Left lobe of liver (tissue), 2 donors: ENCODE measurements around the gene ECT2L. TPM values are rescaled to one million over a fixed set of nuclear protein-coding genes. Genes with fewer than 3 reads are reported as not detected.
"Not testable (repeated sequence)": the region's sequence is repeated elsewhere in the genome, so short reads cannot be mapped to it uniquely, and the experiment has no call there.

Source experiments
- ATAC-seq: fragments of 200-7000 bp; cut with Tn5 transposase; one replicate; pipeline ENCODE4 v1.9.1; 2020; ENCODE audit warnings: mild to moderate bottlenecking, moderate library complexity
- DNase-seq: peaks from one replicate; pipeline ENCODE4 v3.0.0-alpha.2; 2020; ENCODE audit warnings: low spot score
- total RNA-seq: library from RNA; stranded (reverse); gene quantifications from one replicate; pipeline ENCODE4 v1.2.1, GENCODE V29; 2021
- donor health status: DM: no; HTN: no; CAD: no; lungs with moderate emphysema.
- donor health status: DM: no; HTN: yes; CAD: no.

Gene ECT2L
- total RNA-seq, 1 donor from 2014 or later, result not detected

DNA sequence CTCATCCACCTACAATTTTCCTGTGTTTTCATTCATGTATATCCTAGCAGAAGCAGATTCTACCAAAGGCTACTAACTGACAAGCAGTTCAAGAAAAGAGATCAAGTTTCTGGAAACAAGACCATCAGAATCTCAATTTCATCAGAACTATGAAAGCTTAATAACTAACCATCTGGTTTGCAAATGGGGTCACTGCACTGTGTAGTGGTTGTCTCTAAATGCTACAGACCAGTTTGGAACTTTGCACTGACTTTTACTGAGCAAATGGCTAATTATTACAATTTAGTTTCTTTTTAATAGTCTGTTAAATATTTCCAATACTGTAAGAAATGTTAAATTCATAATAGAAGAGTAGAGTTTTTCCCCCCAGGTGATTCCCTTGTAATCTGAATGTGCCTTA, 127.7 kb downstream of the ECT2L start:
- ATAC-seq, result peak; percentile 43
- no peak for DNase-seq

DNA sequence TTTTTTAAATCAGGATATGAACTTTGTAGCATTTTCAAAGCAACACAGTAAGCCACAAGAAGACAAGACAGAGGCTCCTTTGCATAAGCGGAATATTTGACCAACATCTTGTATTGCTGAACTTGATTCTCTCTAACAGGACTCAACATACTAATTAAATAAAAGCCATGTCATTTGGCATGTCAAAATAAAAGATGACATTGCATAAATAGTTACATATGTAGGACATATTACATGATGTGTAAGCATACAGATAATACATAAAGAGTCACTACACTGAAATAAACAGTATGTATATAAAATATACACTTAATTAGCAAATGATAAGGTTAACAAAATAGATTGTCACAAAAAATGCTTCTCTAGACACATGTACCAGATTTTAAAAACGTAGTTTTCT, 129.9 kb downstream of the ECT2L start:
- DNase-seq (no peak), ATAC-seq (no peak)

- ATAC-seq (no peak), DNase-seq (no peak)
Measured at GRCh38 chr6:138926579-138926978, 130.7 kb downstream of the ECT2L start.

DNA sequence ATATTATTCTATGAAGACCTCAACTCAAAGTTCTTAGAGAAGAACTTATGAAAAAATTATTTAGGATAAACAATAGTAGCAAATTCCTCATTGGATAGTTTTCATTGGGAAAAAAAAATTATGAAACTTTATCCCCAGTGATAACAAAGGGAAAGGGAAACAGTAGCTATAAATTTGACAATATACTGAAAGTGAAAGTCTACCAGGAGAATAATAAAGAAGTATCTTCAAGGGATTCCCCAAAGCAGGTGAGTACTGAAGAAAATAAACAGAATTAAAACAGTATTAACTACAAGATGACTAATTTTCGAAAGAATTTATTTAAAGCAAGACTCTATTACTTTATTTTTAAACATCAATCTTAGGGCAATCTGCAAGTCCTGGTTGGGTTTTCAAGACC, 135.8 kb downstream of the ECT2L start:
- ATAC-seq, result no peak
- no peak for DNase-seq

GRCh38 chr6:138936873-138937272, 141.0 kb downstream of the ECT2L start:
- not testable (repeated sequence) for DNase-seq, ATAC-seq

DNA sequence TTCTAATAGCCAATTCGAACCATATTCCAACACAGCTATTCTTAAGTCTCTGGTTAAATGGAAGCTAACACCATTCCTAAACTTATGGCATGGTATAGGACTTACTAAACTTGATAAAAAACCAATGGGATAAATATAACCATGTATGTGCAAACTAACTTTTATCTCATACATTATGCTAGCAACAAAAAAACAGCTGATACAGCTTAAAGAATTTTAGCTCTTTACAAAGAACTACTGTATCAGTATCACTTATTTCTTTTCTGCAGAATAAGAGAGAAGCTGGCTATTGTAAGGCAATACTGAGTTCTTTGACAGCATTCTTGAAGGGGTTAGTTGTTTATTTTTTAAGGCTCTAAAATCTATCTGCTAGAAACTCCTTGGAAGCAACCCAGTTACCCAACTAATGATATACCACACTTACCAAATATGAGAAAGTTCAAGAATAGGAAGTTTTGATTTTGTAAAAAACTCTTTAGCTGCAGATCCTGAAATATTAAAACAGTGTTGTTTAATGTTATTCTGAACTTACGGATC, 147.3 kb downstream of the ECT2L start:
- DNase-seq (no peak), ATAC-seq (no peak)

DNA sequence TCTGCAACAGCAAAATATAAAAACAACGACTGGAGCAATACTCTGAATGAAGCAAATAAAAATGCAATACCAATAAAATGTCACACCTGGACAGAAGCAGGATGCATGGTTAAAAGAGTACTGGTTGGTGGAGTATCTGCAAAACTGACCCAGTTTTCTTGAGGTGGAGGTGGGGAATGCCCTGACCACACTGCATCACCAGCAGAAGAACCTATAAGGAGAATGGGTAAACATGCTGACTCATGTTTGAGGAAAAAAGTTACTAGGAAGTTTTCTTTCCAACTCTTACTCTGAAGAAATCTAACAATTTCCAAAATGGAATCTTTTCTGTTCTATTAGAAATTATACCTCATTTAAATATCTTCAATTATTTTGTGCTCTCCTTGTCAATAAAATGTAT, 148.5 kb downstream of the ECT2L start:
- no peak for DNase-seq
- no peak for ATAC-seq

DNA sequence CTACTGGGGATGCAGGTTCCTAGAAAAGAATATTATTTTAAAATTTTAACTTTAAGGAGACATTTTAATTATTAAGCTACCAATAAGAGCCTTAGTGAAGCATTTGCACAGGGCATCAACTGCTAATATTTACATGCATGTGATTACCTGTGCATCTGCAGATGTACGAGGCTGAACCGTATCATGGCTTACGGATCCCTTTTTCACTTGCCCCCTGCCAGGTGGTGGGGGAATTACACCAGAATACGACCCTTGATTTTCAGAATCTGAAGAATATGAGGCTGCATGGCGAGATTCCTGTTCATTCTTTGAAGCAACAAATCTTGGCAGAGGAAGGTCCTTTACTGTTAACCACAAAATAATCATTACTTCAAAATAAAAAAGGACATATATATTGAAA, 149.5 kb downstream of the ECT2L start:
- no peak for ATAC-seq
- no peak for DNase-seq

DNA sequence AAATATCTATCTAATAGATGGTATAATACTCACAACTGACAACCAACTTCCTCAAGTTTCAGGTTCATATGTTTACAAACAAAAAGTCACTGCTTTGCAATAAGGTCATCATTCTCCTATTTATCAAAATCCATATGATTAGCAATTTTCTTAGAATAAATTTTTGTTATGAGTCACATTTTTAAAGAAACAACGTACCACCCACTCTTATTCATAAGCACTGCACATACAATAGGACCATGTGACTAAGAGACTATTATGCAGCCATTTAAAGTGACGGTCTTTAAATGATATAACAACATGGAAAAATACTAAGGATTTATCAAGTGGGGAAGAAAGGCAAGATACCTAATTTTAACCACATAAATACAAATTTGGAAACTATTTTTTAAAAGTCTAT, 152.1 kb downstream of the ECT2L start:
- ATAC-seq, result no peak
- DNase-seq, result no peak

GRCh38 chr6:138948546-138949179, 152.8 kb downstream of the ECT2L start:
- ATAC-seq (no peak), DNase-seq (no peak)

GRCh38 chr6:138953451-138953850, 157.6 kb downstream of the ECT2L start:
- ATAC-seq, result no peak

More at GRCh38 chr6:138953451-138953850, 157.6 kb downstream of the ECT2L start:
- DNase-seq, result no peak

Other genes starting within 250 kb of the ECT2L start
- 16.5 TPM for gene CCDC28A, start 22.3 kb upstream of the ECT2L start, total RNA-seq
- gene REPS1, start 192.2 kb downstream of the ECT2L start, total RNA-seq, result 49.4 TPM
- 49.8 TPM for gene ABRACL, start 232.7 kb downstream of the ECT2L start, total RNA-seq